A549 (cell line): Measurements from ENCODE around the gene TSC22D1. TPM values are rescaled to one million over a fixed set of nuclear protein-coding genes. Genes with fewer than 3 reads are reported as not detected.

Experiments used
- ATAC-seq, 2 experiments: fragments of 200-7000 bp in 1 of 2; fragments of >200 bp in 1 of 2; cut with Nextera tagmentation in 1 of 2; cut with Tn5 transposase in 1 of 2; 3 replicates each; pipeline versions ENCODE4 v1.8.0 to v1.9.1; 2018 to 2020; ENCODE audit warnings: mild to moderate bottlenecking in 1 of 2, moderate library complexity in 1 of 2
- CTCF ChIA-PET: fragments of 300-600 bp; sonication (Branson Sonifier 250); formaldehyde crosslinking; extraction: SDS; loops from one replicate; lab custom pipeline; 2021; ENCODE audit warnings: antibody characterized with exemption, inconsistent platforms; lab: Yijun Ruan, JAX
- POLR2A ChIA-PET: fragments of 350-600 bp; formaldehyde crosslinking; extraction: SDS; loops from one replicate; lab custom pipeline; 2021; ENCODE audit warnings: antibody characterized with exemption, inconsistent platforms; lab: Yijun Ruan, JAX
- DNase-seq, 2 experiments: peaks; one replicate each; pipeline versions ENCODE4 v3.0.0 to v3.0.0-alpha.2; 2011 to 2016; ENCODE audit warnings: low read depth in 1 of 2, low spot score in 1 of 2
- FAIRE-seq: peaks from 2 replicates; lab custom pipeline; 2011; peaks lifted over from hg19 to GRCh38; lab: Jason Lieb, UNC
- H3K27ac ChIP-seq, 2 experiments: fragments of >200 bp; sonication (Bioruptor Twin); formaldehyde crosslinking; 3 replicates each; pipeline ENCODE4 v1.5.1; 2016 to 2017
- H3K4me1 ChIP-seq: fragments of >200 bp; sonication (Bioruptor Twin); formaldehyde crosslinking; 3 replicates; pipeline ENCODE4 v1.6.1; 2016
- H3K4me2 ChIP-seq: fragments of >200 bp; sonication (Bioruptor Twin); formaldehyde crosslinking; 3 replicates; pipeline ENCODE4 v1.6.1; 2016
- H3K4me3 ChIP-seq: fragments of >200 bp; sonication (Bioruptor Twin); formaldehyde crosslinking; 3 replicates; pipeline ENCODE4 v1.5.1; 2016
- H3K9me3 ChIP-seq: fragments of >200 bp; sonication (Bioruptor Twin); formaldehyde crosslinking; 3 replicates; pipeline ENCODE4 v1.6.1; 2016
- BHLHE40 ChIP-seq: IDR thresholded peaks from 2 replicates; pipeline ENCODE4 v1.6.1; 2012; ENCODE audit warnings: low read depth, low read length, inconsistent platforms
- CBX8 ChIP-seq: fragments of 200-600 bp; sonication (generic); IDR thresholded peaks from 2 replicates; pipeline ENCODE4 v1.6.1; 2016
- EHF ChIP-seq: fragments of 250-450 bp; sonication (Bioruptor Pico); IDR thresholded peaks from 2 replicates; pipeline ENCODE4 v1.5.0; 2020; ENCODE audit warnings: mild to moderate bottlenecking
- EHMT2 ChIP-seq: fragments of 200-600 bp; sonication (generic); IDR thresholded peaks from 2 replicates; pipeline ENCODE4 v1.6.1; 2016; ENCODE audit warnings: antibody characterized with exemption, low read depth, mild to moderate bottlenecking, moderate library complexity
- FOXS1 ChIP-seq: fragments of 250-450 bp; sonication (Bioruptor Pico); IDR thresholded peaks from 2 replicates; pipeline ENCODE4 v1.5.0; 2020; ENCODE audit warnings: mild to moderate bottlenecking, moderate library complexity
- HMGXB4 ChIP-seq: fragments of 250-450 bp; sonication (Bioruptor Pico); IDR thresholded peaks from 2 replicates; pipeline ENCODE4 v1.5.0; 2021; ENCODE audit warnings: mild to moderate bottlenecking, moderate library complexity, borderline replicate concordance
- HOXB5 ChIP-seq: fragments of 250-450 bp; sonication (Bioruptor Pico); IDR thresholded peaks from 2 replicates; pipeline ENCODE4 v1.5.0; 2020; ENCODE audit warnings: mild to moderate bottlenecking, moderate library complexity
- MYC ChIP-seq: IDR thresholded peaks from 2 replicates; pipeline ENCODE4 v1.6.1; 2012; ENCODE audit warnings: mild to moderate bottlenecking, inconsistent platforms, low read length, improper control_type of control experiment, borderline replicate concordance
- NFE2L2 ChIP-seq: fragments of 150-350 bp; conservative IDR thresholded peaks from 2 replicates; pipeline ENCODE4 v1.6.1; 2014; ENCODE audit warnings: low read length
- REST ChIP-seq: fragments of 200-600 bp; sonication (generic); IDR thresholded peaks from 2 replicates; pipeline ENCODE4 v1.6.1; 2016; ENCODE audit warnings: antibody characterized with exemption, mild to moderate bottlenecking, moderate library complexity
- RFX5 ChIP-seq: fragments of 450-650 bp; IDR thresholded peaks from 2 replicates; pipeline ENCODE4 v1.7.1; 2014; ENCODE audit warnings: antibody characterized with exemption, mild to moderate bottlenecking, moderate library complexity
- TFCP2L1 ChIP-seq: fragments of 250-450 bp; sonication (Bioruptor Pico); IDR thresholded peaks from 2 replicates; pipeline ENCODE4 v1.5.0; 2021; ENCODE audit warnings: mild to moderate bottlenecking
- ZC3H11A ChIP-seq: fragments of 450-650 bp; IDR thresholded peaks from 2 replicates; pipeline ENCODE4 v1.6.1; 2014; ENCODE audit warnings: antibody characterized with exemption, mild to moderate bottlenecking
- ZFP36 ChIP-seq: fragments of 450-650 bp; IDR thresholded peaks from 2 replicates; pipeline ENCODE4 v1.6.1; 2014; ENCODE audit warnings: borderline replicate concordance; ENCODE audit not compliant: partially characterized antibody
- ZNF302 ChIP-seq: fragments of 250-450 bp; sonication (Bioruptor Pico); IDR thresholded peaks from 2 replicates; pipeline ENCODE4 v1.9.0; 2021; ENCODE audit warnings: inconsistent platforms, mild to moderate bottlenecking, moderate library complexity
- WGBS: methylation state at CpG from one replicate; pipeline ENCODE4 v1.1.6; 2017; ENCODE audit errors: missing lambda C conversion rate; 5-methylcytosine and 5-hydroxymethylcytosine counted together
- polyA plus RNA-seq, 4 experiments: library from polyadenylated mRNA; depleted of rRNA in 3 of 4; stranded (reverse); fragments of >200 nt; fragmentation: RNase III in 1 of 4; extraction: RNeasy Plus Mini Kit Qiagen cat#74134 plus additional on column Dnase treatment in 1 of 4; gene quantifications; 2 replicates in 3 of 4; 3 replicates in 1 of 4; pipeline ENCODE4 v1.2.3, GENCODE V29; 2011 to 2017

The TSC22D1 gene
- polyA plus RNA-seq, 2 of the 4 experiments (the other 2 are of a cell fraction): 66.8 to 196 TPM

DNA sequence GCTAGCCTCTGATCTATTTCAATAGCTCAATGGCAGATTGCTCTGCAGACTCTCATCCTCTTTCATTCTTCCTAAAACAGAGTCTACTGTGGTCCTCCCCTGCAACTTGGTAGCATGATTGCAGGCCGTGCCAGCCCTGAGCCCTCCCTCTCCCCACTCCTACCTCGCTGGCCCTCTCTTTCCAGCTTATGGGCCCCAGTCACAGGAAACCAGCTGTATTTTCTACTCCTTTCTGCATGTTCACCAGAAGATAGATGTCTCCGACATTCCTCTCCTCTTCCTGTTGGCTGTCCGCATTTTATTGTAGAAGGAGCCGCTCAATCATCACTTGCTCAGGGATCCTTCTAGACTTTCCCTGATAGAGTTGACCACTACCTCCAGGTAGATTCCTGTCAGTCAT is 152.3 kb downstream of the TSC22D1 start (continued):
- TF ChIP-seq REST (no peak), RFX5 (no peak), ZFP36 (no peak), BHLHE40 (no peak), FOXS1 (no peak), HMGXB4 (no peak), HOXB5 (CRISPR knock-in tag) (no peak)

GRCh38 chr13:44422755-44423643 is 153.1 kb downstream of the TSC22D1 start:
- TF ChIP-seq ZNF302 (CRISPR knock-in tag): no peak
- TF ChIP-seq MYC: no peak
- no peak for TF ChIP-seq NFE2L2
- no peak for TF ChIP-seq TFCP2L1 (CRISPR knock-in tag)
- TF ChIP-seq CBX8: no peak
- no peak for TF ChIP-seq EHMT2
- TF ChIP-seq HOXB5 (CRISPR knock-in tag): no peak
- TF ChIP-seq BHLHE40: no peak
- no peak for DNase-seq
- no peaks in the 10 kb centered on the region for H3K4me1 ChIP-seq
- WGBS: 89% methylated on average over 12 of the region's 15 CpGs
- ChIA-PET CTCF (interaction anchor here (0.6 to 0.8 kb wide), 2 partner anchors 483 to 515 kb away, joined by 3 to 5 read pairs; no protein-coding TSS in a partner anchor), POLR2A (no interaction called here)
- no peak overlapping the region for H3K4me2 ChIP-seq
- no peak for FAIRE-seq
- H3K9me3 ChIP-seq: peaks cover 7% of the 10 kb centered on the region
- no peak overlapping the region; a peak in 1 of 6 replicates for H3K27ac ChIP-seq
- no peak for ATAC-seq
- no peak overlapping the region for H3K4me3 ChIP-seq

DNA sequence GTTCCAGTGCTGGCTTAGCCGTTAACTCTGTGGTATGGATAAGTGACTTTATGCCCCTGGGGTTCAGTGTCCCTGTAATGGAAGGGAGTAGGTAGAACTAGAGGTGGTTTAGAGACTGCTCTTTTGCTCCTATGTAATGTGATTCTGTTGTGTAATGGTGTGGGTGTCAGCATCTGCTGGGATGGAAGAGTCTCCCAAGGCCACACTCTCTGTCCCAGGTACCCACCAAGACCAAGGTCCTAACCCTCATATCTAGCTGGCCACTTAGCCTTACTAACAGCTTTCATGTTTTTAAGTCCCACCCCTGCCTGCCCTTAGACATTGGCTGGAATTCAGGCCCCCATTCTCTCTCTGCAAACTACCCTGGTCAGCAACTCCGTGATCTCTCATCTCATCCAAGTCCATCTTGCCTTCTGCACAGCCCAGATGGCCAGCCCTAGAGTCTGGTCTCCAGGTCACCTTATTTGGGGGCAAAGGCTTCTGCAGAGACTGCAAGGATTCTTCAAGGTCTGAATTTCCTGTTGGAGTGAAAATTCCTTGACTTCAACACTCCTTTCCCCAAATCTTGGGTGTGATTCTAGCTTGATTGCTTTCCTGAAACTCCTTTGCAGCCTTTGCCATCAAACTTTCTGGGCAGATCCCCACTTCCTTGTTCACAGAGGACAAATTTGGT is 154.1 kb downstream of the TSC22D1 start:
- 78% methylated on average over 2 of the region's 2 CpGs for whole genome bisulfite sequencing
- CTCF ChIA-PET: interaction anchor here (0.8 kb wide), 1 partner anchor 514 kb away, joined by 5 read pairs; no protein-coding TSS in a partner anchor
- H3K4me1 ChIP-seq: no peaks in the 10 kb centered on the region
- ATAC-seq (no peak), DNase-seq (no peak), FAIRE-seq (no peak)
- H3K9me3 ChIP-seq: no peaks in the 10 kb centered on the region
- no peak overlapping the region for H3K27ac ChIP-seq
- no peak overlapping the region for H3K4me3 ChIP-seq
- H3K4me2 ChIP-seq: no peak overlapping the region
- POLR2A ChIA-PET: no interaction called here
- no peak for TF ChIP-seq EHF
- no peak for TF ChIP-seq HMGXB4
- no peak for TF ChIP-seq ZC3H11A
- TF ChIP-seq BHLHE40: no peak
- TF ChIP-seq, all 56 proteins: peak for 0
